ENCODE results near the gene COL18A1. TPM values are rescaled to one million over a fixed set of nuclear protein-coding genes. Genes with fewer than 3 reads are reported as not detected.

COL18A1 gene
- total RNA-seq, 1 donor = 8.6 TPM

- H3K4me3 ChIP-seq (ENCODE audit: low read length) = no peak overlapping the region
- H3K9me3 ChIP-seq (ENCODE audit: low read depth, low read length) = no peaks in the 10 kb centered on the region
- H3K4me1 ChIP-seq (ENCODE audit: insufficient read depth, low read length) = peaks cover 37% of the 10 kb centered on the region
- no peaks in the 10 kb centered on the region for H3K27me3 ChIP-seq (ENCODE audit: insufficient read depth, low read length)
These were observed 139.7 kb downstream of the COL18A1 start for GRCh38 chr21:45544449-45545235.

- Histone ChIP-seq H3K4me3 (ENCODE audit: low read length) (no peak overlapping the region), H3K4me1 (ENCODE audit: insufficient read depth, low read length) (peaks cover 40% of the 10 kb centered on the region)
These were observed 140.2 kb downstream of the COL18A1 start for GRCh38 chr21:45545236-45545570.

GRCh38 chr21:45545691-45546531 is 140.9 kb downstream of the COL18A1 start:
- no peaks in the 10 kb centered on the region for H3K9me3 ChIP-seq (ENCODE audit: low read depth, low read length)
- no peak overlapping the region for H3K4me3 ChIP-seq (ENCODE audit: low read length)
- H3K27me3 ChIP-seq (ENCODE audit: insufficient read depth, low read length) = no peaks in the 10 kb centered on the region
- H3K4me1 ChIP-seq (ENCODE audit: insufficient read depth, low read length) = peaks cover 38% of the 10 kb centered on the region

More at GRCh38 chr21:45545236-45545570, 140.2 kb downstream of the COL18A1 start:
- Histone ChIP-seq H3K27me3 (ENCODE audit: insufficient read depth, low read length) (no peaks in the 10 kb centered on the region), H3K9me3 (ENCODE audit: low read depth, low read length) (no peaks in the 10 kb centered on the region)

- no peak overlapping the region for H3K4me3 ChIP-seq (ENCODE audit: low read length)
These were observed 141.9 kb downstream of the COL18A1 start for GRCh38 chr21:45546636-45547544.

GRCh38 chr21:45547545-45547900 is 142.6 kb downstream of the COL18A1 start:
- H3K27me3 ChIP-seq (ENCODE audit: insufficient read depth, low read length) = no peaks in the 10 kb centered on the region
- peaks cover 46% of the 10 kb centered on the region for H3K4me1 ChIP-seq (ENCODE audit: insufficient read depth, low read length)
- no peak overlapping the region for H3K4me3 ChIP-seq (ENCODE audit: low read length)
- no peaks in the 10 kb centered on the region for H3K9me3 ChIP-seq (ENCODE audit: low read depth, low read length)

More at GRCh38 chr21:45546636-45547544, 141.9 kb downstream of the COL18A1 start:
- no peaks in the 10 kb centered on the region for H3K9me3 ChIP-seq (ENCODE audit: low read depth, low read length)
- H3K4me1 ChIP-seq (ENCODE audit: insufficient read depth, low read length) = peaks cover 40% of the 10 kb centered on the region
- no peaks in the 10 kb centered on the region for H3K27me3 ChIP-seq (ENCODE audit: insufficient read depth, low read length)

GRCh38 chr21:45548711-45549491 is 143.9 kb downstream of the COL18A1 start:
- H3K9me3 ChIP-seq (ENCODE audit: low read depth, low read length) = no peaks in the 10 kb centered on the region
- no peak overlapping the region for H3K4me3 ChIP-seq (ENCODE audit: low read length)
- H3K27me3 ChIP-seq (ENCODE audit: insufficient read depth, low read length) = no peaks in the 10 kb centered on the region
- H3K4me1 ChIP-seq (ENCODE audit: insufficient read depth, low read length) = peaks cover 41% of the 10 kb centered on the region

- Histone ChIP-seq H3K27me3 (ENCODE audit: insufficient read depth, low read length) (no peaks in the 10 kb centered on the region), H3K4me1 (ENCODE audit: insufficient read depth, low read length) (peaks cover 40% of the 10 kb centered on the region), H3K9me3 (ENCODE audit: low read depth, low read length) (no peaks in the 10 kb centered on the region), H3K4me3 (ENCODE audit: low read length) (peak overlapping the region; percentile 13)
These were observed 144.9 kb downstream of the COL18A1 start for GRCh38 chr21:45549626-45550463.

GRCh38 chr21:45550522-45551210 is 145.7 kb downstream of the COL18A1 start:
- no peaks in the 10 kb centered on the region for H3K27me3 ChIP-seq (ENCODE audit: insufficient read depth, low read length)
- no peaks in the 10 kb centered on the region for H3K9me3 ChIP-seq (ENCODE audit: low read depth, low read length)
- H3K4me3 ChIP-seq (ENCODE audit: low read length) = peak overlapping the region; percentile 16
- peaks cover 42% of the 10 kb centered on the region for H3K4me1 ChIP-seq (ENCODE audit: insufficient read depth, low read length)

GRCh38 chr21:45551316-45551715 is 146.4 kb downstream of the COL18A1 start:
- Histone ChIP-seq H3K27me3 (ENCODE audit: insufficient read depth, low read length) (no peaks in the 10 kb centered on the region), H3K4me1 (ENCODE audit: insufficient read depth, low read length) (peaks cover 48% of the 10 kb centered on the region), H3K9me3 (ENCODE audit: low read depth, low read length) (no peaks in the 10 kb centered on the region), H3K4me3 (ENCODE audit: low read length) (peak overlapping the region; percentile 16)

GRCh38 chr21:45551783-45552695 is 147.1 kb downstream of the COL18A1 start:
- Histone ChIP-seq H3K9me3 (ENCODE audit: low read depth, low read length) (no peaks in the 10 kb centered on the region), H3K4me3 (ENCODE audit: low read length) (no peak overlapping the region), H3K27me3 (ENCODE audit: insufficient read depth, low read length) (no peaks in the 10 kb centered on the region), H3K4me1 (ENCODE audit: insufficient read depth, low read length) (peaks cover 48% of the 10 kb centered on the region)

- Histone ChIP-seq H3K9me3 (ENCODE audit: low read depth, low read length) (no peaks in the 10 kb centered on the region), H3K4me1 (ENCODE audit: insufficient read depth, low read length) (peaks cover 48% of the 10 kb centered on the region), H3K4me3 (ENCODE audit: low read length) (no peak overlapping the region), H3K27me3 (ENCODE audit: insufficient read depth, low read length) (no peaks in the 10 kb centered on the region)
These were observed 147.9 kb downstream of the COL18A1 start for GRCh38 chr21:45552696-45553391.
